ENCODE data around the gene HCN4.

DNA sequence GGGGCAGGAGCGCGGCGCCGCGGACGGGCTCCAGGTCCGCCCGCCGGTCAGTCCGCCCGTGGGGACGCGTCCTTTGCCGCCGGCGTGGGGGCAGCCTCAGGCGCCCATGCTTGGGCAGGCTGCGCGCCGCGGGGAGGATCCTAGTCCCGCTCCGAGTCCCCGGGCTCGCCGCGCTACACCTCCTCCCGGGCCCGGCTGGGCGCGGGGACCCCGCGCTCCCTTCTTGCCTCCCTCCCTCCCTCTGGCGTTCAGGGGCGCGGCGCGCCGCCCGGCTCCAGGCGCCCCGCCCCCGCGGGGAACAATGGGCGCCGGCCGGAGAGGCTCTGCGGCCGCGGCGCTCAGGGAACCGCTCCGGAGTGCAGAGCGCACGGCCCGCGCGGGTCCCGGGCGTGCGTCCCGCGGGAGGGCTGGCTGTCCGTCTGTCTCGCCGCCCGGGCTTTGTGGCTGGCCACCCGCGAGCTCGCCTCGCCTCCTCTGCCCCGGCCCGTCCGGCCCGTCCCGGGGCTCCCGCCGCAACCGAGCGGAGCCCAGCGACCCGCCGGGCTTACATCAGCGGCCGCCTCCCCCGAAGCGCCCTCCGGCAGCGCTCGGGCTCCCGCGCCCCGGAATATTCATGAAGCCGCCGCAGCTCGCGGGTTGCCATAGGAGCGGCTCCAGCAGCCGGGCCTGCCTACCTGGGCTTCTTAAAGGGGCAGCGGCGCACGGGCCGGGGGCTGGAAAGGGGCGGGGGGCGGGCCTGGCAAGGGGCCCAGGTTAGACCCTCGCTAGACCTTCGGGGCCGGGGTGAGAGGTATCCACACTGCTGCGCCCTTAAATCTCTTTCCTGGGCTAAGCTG lies at the start of gene HCN4:
- TF ChIP-seq, protein P1, sequence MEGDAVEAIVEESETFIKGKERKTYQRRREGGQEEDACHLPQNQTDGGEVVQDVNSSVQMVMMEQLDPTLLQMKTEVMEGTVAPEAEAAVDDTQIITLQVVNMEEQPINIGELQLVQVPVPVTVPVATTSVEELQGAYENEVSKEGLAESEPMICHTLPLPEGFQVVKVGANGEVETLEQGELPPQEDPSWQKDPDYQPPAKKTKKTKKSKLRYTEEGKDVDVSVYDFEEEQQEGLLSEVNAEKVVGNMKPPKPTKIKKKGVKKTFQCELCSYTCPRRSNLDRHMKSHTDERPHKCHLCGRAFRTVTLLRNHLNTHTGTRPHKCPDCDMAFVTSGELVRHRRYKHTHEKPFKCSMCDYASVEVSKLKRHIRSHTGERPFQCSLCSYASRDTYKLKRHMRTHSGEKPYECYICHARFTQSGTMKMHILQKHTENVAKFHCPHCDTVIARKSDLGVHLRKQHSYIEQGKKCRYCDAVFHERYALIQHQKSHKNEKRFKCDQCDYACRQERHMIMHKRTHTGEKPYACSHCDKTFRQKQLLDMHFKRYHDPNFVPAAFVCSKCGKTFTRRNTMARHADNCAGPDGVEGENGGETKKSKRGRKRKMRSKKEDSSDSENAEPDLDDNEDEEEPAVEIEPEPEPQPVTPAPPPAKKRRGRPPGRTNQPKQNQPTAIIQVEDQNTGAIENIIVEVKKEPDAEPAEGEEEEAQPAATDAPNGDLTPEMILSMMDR (conservative IDR thresholded peaks at IDR 0.05; ENCODE audit: low read length) = no peak
- TF ChIP-seq EZH2phosphoT487 (IDR thresholded peaks at IDR 0.05; ENCODE audit: borderline replicate concordance) = no peak

Data from Loucy (cell line).